Endometrium (tissue), 2 donors: ENCODE measurements around the gene SUV39H2.
A peak's percentile ranks its signal among the peaks of the same experiment; 100 is the strongest.
"Not testable (repeated sequence)": the region's sequence is repeated elsewhere in the genome, so short reads cannot be mapped to it uniquely, and the experiment has no call there.

Source experiments
- FAIRE-seq: peaks from 2 replicates; lab custom pipeline; 2012; peaks lifted over from hg19 to GRCh38; lab: Jason Lieb, UNC
- donor health status: control.
- donor health status: control.

SUV39H2 gene

GRCh38 chr10:14875941-14876340 lies 2.7 kb upstream of the SUV39H2 start:
- no peak for FAIRE-seq

GRCh38 chr10:14876764-14877163 lies 1.9 kb upstream of the SUV39H2 start:
- no peak for FAIRE-seq

- FAIRE-seq: no peak
Measured at GRCh38 chr10:14879124-14879927, 660 bp downstream of the SUV39H2 start.

GRCh38 chr10:14879928-14880193 lies 1.2 kb downstream of the SUV39H2 start:
- no peak for FAIRE-seq

- no peak for FAIRE-seq
Measured at GRCh38 chr10:14880229-14880628, 1.6 kb downstream of the SUV39H2 start.

- FAIRE-seq: no peak
Measured at GRCh38 chr10:14884082-14884481, 5.4 kb downstream of the SUV39H2 start.

- no peak for FAIRE-seq
Measured at GRCh38 chr10:14889318-14889717, 10.7 kb downstream of the SUV39H2 start.

- FAIRE-seq: no peak
Measured at GRCh38 chr10:14891151-14891550, 12.5 kb downstream of the SUV39H2 start.

GRCh38 chr10:14904316-14904732 lies 25.7 kb downstream of the SUV39H2 start:
- FAIRE-seq: peak; percentile 93

GRCh38 chr10:14904864-14905263 lies 26.2 kb downstream of the SUV39H2 start:
- FAIRE-seq: no peak

- FAIRE-seq: no peak
Measured at GRCh38 chr10:14905890-14906289, 27.2 kb downstream of the SUV39H2 start.

GRCh38 chr10:14906765-14907164 lies 28.1 kb downstream of the SUV39H2 start:
- FAIRE-seq: no peak

GRCh38 chr10:14907591-14907990 lies 28.9 kb downstream of the SUV39H2 start:
- FAIRE-seq: not testable (repeated sequence)

- no peak for FAIRE-seq
Measured at GRCh38 chr10:14909101-14909500, 30.4 kb downstream of the SUV39H2 start.

GRCh38 chr10:14910953-14911352 lies 32.3 kb downstream of the SUV39H2 start:
- FAIRE-seq: no peak

- FAIRE-seq: no peak
Measured at GRCh38 chr10:14911801-14912200, 33.1 kb downstream of the SUV39H2 start.

- FAIRE-seq: no peak
Measured at GRCh38 chr10:14916600-14916999, 37.9 kb downstream of the SUV39H2 start.

- FAIRE-seq: no peak
Measured at GRCh38 chr10:14917827-14918226, 39.2 kb downstream of the SUV39H2 start.

- no peak for FAIRE-seq
Measured at GRCh38 chr10:14918964-14919363, 40.3 kb downstream of the SUV39H2 start.

GRCh38 chr10:14924013-14924412 lies 45.3 kb downstream of the SUV39H2 start:
- FAIRE-seq: no peak

- no peak for FAIRE-seq
Measured at GRCh38 chr10:14925268-14925667, 46.6 kb downstream of the SUV39H2 start.

- no peak for FAIRE-seq
Measured at GRCh38 chr10:14926061-14926470, 47.4 kb downstream of the SUV39H2 start.

GRCh38 chr10:14926722-14927416 lies 48.2 kb downstream of the SUV39H2 start:
- FAIRE-seq: no peak

- no peak for FAIRE-seq
Measured at GRCh38 chr10:14930610-14931009, 51.9 kb downstream of the SUV39H2 start.
